ENCODE data around the gene DCLRE1A.

The DCLRE1A gene

GRCh38 chr10:113879691-113880090, 25.8 kb upstream of the DCLRE1A start:
- TF ChIP-seq ZNF768 (tag by site-specific recombination; IDR thresholded peaks at IDR 0.05) (no peak), ZNF404 (tag by site-specific recombination; IDR thresholded peaks at IDR 0.05) (no peak), ZNF23 (tag by site-specific recombination; IDR thresholded peaks at IDR 0.05; ENCODE audit: borderline replicate concordance) (no peak), MEIS1 (CRISPR knock-in tag; IDR thresholded peaks at IDR 0.05; ENCODE audit: borderline replicate concordance) (no peak), ZSCAN30 (tag by site-specific recombination; IDR thresholded peaks at IDR 0.05) (no peak), ZNF621 (tag by site-specific recombination; IDR thresholded peaks at IDR 0.05) (no peak), GFI1B (tag by site-specific recombination; IDR thresholded peaks at IDR 0.05) (no peak), ZNF449 (tag by site-specific recombination; IDR thresholded peaks at IDR 0.05) (no peak)
- Histone ChIP-seq H3K9me3 (ENCODE audit: control insufficient read depth, insufficient read depth, low read depth, low read length) (no peaks in the 10 kb centered on the region), H3K4me1 (ENCODE audit: control insufficient read depth, insufficient read depth, low read length) (peaks cover 22% of the 10 kb centered on the region), H3K36me3 (ENCODE audit: control insufficient read depth in 2 of 2, insufficient read depth in 1 of 2, low read length in 2 of 2) (peaks cover 2 to 18% of the 10 kb centered on the region in 2 experiments), H3K27ac (ENCODE audit: extremely low read depth, low read depth, low read length) (no peak overlapping the region), H3K4me3 (ENCODE audit: low read depth, low read length) (no peak overlapping the region)
- POLR2A ChIA-PET = no interaction called here
- CTCF ChIA-PET = interaction anchor here (0.7 kb wide), 1 partner anchor 1953 kb away, joined by 4 read pairs; no protein-coding TSS in a partner anchor

- Histone ChIP-seq H3K9me3 (ENCODE audit: control insufficient read depth, insufficient read depth, low read depth, low read length) (no peaks in the 10 kb centered on the region), H3K4me1 (ENCODE audit: control insufficient read depth, insufficient read depth, low read length) (peaks cover 23% of the 10 kb centered on the region), H3K27ac (ENCODE audit: extremely low read depth, low read depth, low read length) (no peak overlapping the region), H3K36me3 (ENCODE audit: control insufficient read depth in 2 of 2, insufficient read depth in 1 of 2, low read length in 2 of 2) (peaks cover 0 to 14% of the 10 kb centered on the region in 2 experiments; a peak in 2 of 3 replicates), H3K4me3 (ENCODE audit: low read depth, low read length) (no peak overlapping the region)
- CTCF ChIA-PET = no interaction called here
- TF ChIP-seq ZNF76 (tag by site-specific recombination; IDR thresholded peaks at IDR 0.05; ENCODE audit: borderline replicate concordance, low read depth) = no peak
- no peak for TF ChIP-seq ZSCAN4 (tag by site-specific recombination; IDR thresholded peaks at IDR 0.05)
- no peak for TF ChIP-seq ZNF660 (tag by site-specific recombination; IDR thresholded peaks at IDR 0.05)
- TF ChIP-seq ZNF335 (tag by site-specific recombination; conservative IDR thresholded peaks at IDR 0.05) = no peak
- no peak for TF ChIP-seq ZNF248 (tag by site-specific recombination; IDR thresholded peaks at IDR 0.05)
- TF ChIP-seq ZNF677 (tag by site-specific recombination; IDR thresholded peaks at IDR 0.05) = no peak
- POLR2A ChIA-PET = no interaction called here
Observed at GRCh38 chr10:113876461-113876860, 22.6 kb upstream of the DCLRE1A start.

- no peak for TF ChIP-seq ZNF768 (tag by site-specific recombination; IDR thresholded peaks at IDR 0.05)
- TF ChIP-seq HOXC10 (CRISPR knock-in tag; IDR thresholded peaks at IDR 0.05) = no peak
- no peak for TF ChIP-seq TCF7L2 (IDR thresholded peaks at IDR 0.05; ENCODE audit: borderline replicate concordance, low read depth, low read length)
- TF ChIP-seq SALL2 (tag by site-specific recombination; IDR thresholded peaks at IDR 0.05; ENCODE audit: borderline replicate concordance) = no peak
- TF ChIP-seq ZBTB44 (tag by site-specific recombination; IDR thresholded peaks at IDR 0.05) = no peak
- no peak for TF ChIP-seq ZBTB7A (tag by site-specific recombination; IDR thresholded peaks at IDR 0.05; ENCODE audit: low read depth)
- TF ChIP-seq ZNF76 (tag by site-specific recombination; IDR thresholded peaks at IDR 0.05; ENCODE audit: borderline replicate concordance, low read depth) = no peak
- no peak for TF ChIP-seq WT1 (tag by site-specific recombination; IDR thresholded peaks at IDR 0.05)
- TF ChIP-seq SCRT2 (tag by site-specific recombination; IDR thresholded peaks at IDR 0.05) = no peak
- no peak for TF ChIP-seq ELK4 (IDR thresholded peaks at IDR 0.05; ENCODE audit: borderline replicate concordance, low read depth, low read length)
- TF ChIP-seq EGR2 (tag by site-specific recombination; IDR thresholded peaks at IDR 0.05; ENCODE audit: low read depth) = no peak
- ChIA-PET CTCF (no interaction called here), POLR2A (no interaction called here)
- Histone ChIP-seq H3K36me3 (ENCODE audit: control insufficient read depth in 2 of 2, insufficient read depth in 1 of 2, low read length in 2 of 2) (peaks cover 0 to 21% of the 10 kb centered on the region in 2 experiments; a peak in 2 of 3 replicates), H3K4me3 (ENCODE audit: low read depth, low read length) (no peak overlapping the region), H3K9me3 (ENCODE audit: control insufficient read depth, insufficient read depth, low read depth, low read length) (no peaks in the 10 kb centered on the region), H3K4me1 (ENCODE audit: control insufficient read depth, insufficient read depth, low read length) (peaks cover 23% of the 10 kb centered on the region), H3K27ac (ENCODE audit: extremely low read depth, low read depth, low read length) (no peak overlapping the region)
Observed at GRCh38 chr10:113875212-113875611, 21.3 kb upstream of the DCLRE1A start.
